C4-2B (cell line): ENCODE results near the gene REPS2.

ENCODE experiments used
- CTCF ChIP-seq: fragments of 450-650 bp; conservative IDR thresholded peaks from 2 replicates; pipeline ENCODE4 v1.5.1; 2017; ENCODE audit warnings: mild to moderate bottlenecking
- ZFX ChIP-seq: fragments of 450-650 bp; IDR thresholded peaks from 2 replicates; pipeline ENCODE4 v1.6.1; 2017

DNA sequence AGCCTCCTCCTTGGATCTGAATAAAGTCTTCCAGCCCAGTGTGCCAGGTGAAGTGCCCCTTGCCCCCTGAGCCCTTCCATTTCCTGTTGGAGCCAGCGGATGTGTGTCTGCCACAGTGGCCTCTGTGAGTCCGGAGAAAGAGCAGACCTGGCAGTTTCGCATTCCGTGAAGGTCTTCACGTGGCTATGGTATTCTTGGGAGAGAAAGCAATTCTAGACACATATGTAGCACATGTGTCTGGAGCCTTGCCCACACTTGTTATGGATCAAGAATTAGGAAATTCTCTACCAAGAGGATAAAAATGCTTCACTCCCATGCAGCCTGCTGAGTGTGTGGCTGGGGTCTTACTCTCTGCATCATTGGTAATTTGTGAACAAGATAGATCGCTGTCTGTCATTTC, 130.9 kb downstream of the REPS2 start:
- TF ChIP-seq CTCF (no peak), ZFX (no peak)
